ENCODE data around the gene ARHGEF12. TPM values are rescaled to one million over a fixed set of nuclear protein-coding genes. Genes with fewer than 3 reads are reported as not detected.

ARHGEF12 gene
- total and polyA plus RNA-seq, 10 of the 15 experiments (the other 5 are each of a cell fraction or from before 2014, with no cell fraction given) = 2.7 to 40.8 (median 20.9) TPM

GRCh38 chr11:120499088-120499487, 162.9 kb downstream of the ARHGEF12 start (continued):
- TF ChIP-seq E2F4 (IDR thresholded peaks at IDR 0.05; ENCODE audit: low read depth, low read length) = no peak
- TF ChIP-seq NRF1 (conservative IDR thresholded peaks at IDR 0.05; ENCODE audit: low read depth, low read length) = no peak
- TF ChIP-seq MEF2A (IDR thresholded peaks at IDR 0.05; ENCODE audit: insufficient read depth, low read depth, low read length) = 0 out of 2 replicates have a peak, but pooled peaks have one; percentile 8
- TF ChIP-seq SREBF1 (IDR thresholded peaks at IDR 0.05; ENCODE audit: low read length) = no peak
- no peak; the same call in 1 of the 2 replicates for TF ChIP-seq RUNX3 (IDR thresholded peaks at IDR 0.05; ENCODE audit: low read length)
- TF ChIP-seq IKZF2 (IDR thresholded peaks at IDR 0.05) = no peak
- TF ChIP-seq IRF5 (IDR thresholded peaks at IDR 0.05; ENCODE audit: borderline replicate concordance) = no peak
- no peak for TF ChIP-seq POLR2AphosphoS2 (IDR thresholded peaks at IDR 0.05; ENCODE audit: low read depth, low read length)
- TF ChIP-seq POU2F2 (IDR thresholded peaks at IDR 0.05; ENCODE audit: borderline replicate concordance, low read depth, low read length) = no peak

GRCh38 chr11:120499859-120500258, 163.6 kb downstream of the ARHGEF12 start:
- in situ Hi-C loops (cut with MboI) (no loop called here), intact Hi-C loops (cut with micrococcal nuclease; ENCODE audit: unreplicated experiment) (loop anchor here (5.0 kb wide), 1 partner anchor 163 kb away; the partner anchor contains the start of gene ARHGEF12)
- Histone ChIP-seq H3K4me2 (ENCODE audit: control insufficient read depth, insufficient read depth) (peak overlapping the region; percentile 55; the same call in 1 of the 2 replicates), H3K36me3 (ENCODE audit: control insufficient read depth in 2 of 2, insufficient read depth in 2 of 2, low read length in 1 of 2) (no peaks in the 10 kb centered on the region), H3K9me3 (replicated peaks; ENCODE audit: control insufficient read depth, insufficient read depth, low read length) (no peaks in the 10 kb centered on the region), H3K79me2 (ENCODE audit: control insufficient read depth, insufficient read depth, low read length) (no peaks in the 10 kb centered on the region), H4K20me1 (ENCODE audit: control insufficient read depth, insufficient read depth) (no peaks in the 10 kb centered on the region), H3K27ac (ENCODE audit: control insufficient read depth, insufficient read depth) (peak overlapping the region; percentile 63), H2AFZ (ENCODE audit: control insufficient read depth, low read depth, low read length) (no peak overlapping the region), H3K27me3 (replicated peaks in 1 of 2; ENCODE audit: control insufficient read depth in 2 of 2, insufficient read depth in 2 of 2, low read length in 1 of 2) (no peaks in the 10 kb centered on the region; a peak in 1 of 4 replicates), H3K4me3 (no peak overlapping the region), H3K9ac (ENCODE audit: control insufficient read depth, insufficient read depth, low read length) (no peak overlapping the region), H3K4me1 (ENCODE audit: control insufficient read depth, insufficient read depth, low read length) (peaks cover 20% of the 10 kb centered on the region)
- TF ChIP-seq EED (IDR thresholded peaks at IDR 0.05; ENCODE audit: low read depth) = 0 out of 2 replicates have a peak, but pooled peaks have one; percentile 27
- no peak for TF ChIP-seq IRF3 (IDR thresholded peaks at IDR 0.05)
- 0 out of 2 replicates have a peak, but pooled peaks have one; percentile 43 for TF ChIP-seq POLR2AphosphoS5 (IDR thresholded peaks at IDR 0.05; ENCODE audit: low read length)
- peak; percentile 30; the same call in 1 of the 2 replicates for TF ChIP-seq TCF12 (IDR thresholded peaks at IDR 0.05; ENCODE audit: low read depth, low read length)
- TF ChIP-seq NFXL1 (IDR thresholded peaks at IDR 0.05; ENCODE audit: borderline replicate concordance) = no peak
- no peak for TF ChIP-seq SMARCA5 (IDR thresholded peaks at IDR 0.05)
- ChIA-PET SMC1A (ENCODE audit: uncharacterized antibody, unreplicated experiment) (interaction anchor here (0.6 to 3.9 kb wide), 7 partner anchors 9 to 325 kb away, joined by 3 to 20 read pairs (median 5); partner anchors contain the start of gene TLCD5), RAD21 (ENCODE audit: unreplicated experiment) (interaction anchor here (1.2 to 2.0 kb wide), 2 partner anchors 11 to 185 kb away, joined by 4 to 5 read pairs; no protein-coding TSS in a partner anchor), POLR2A (interaction anchor here (1.0 kb wide), 1 partner anchor 151 kb away, joined by 3 read pairs; no protein-coding TSS in a partner anchor), CTCF (interaction anchor here (0.6 to 5.2 kb wide), 10 partner anchors 10 to 722 kb away, joined by 3 to 40 read pairs (median 3); partner anchors contain the start of genes ARHGEF12 and GRIK4)
- DNase-seq (ENCODE audit: low read depth, low spot score) = no peak
- ATAC-seq = peak; percentile 58
- FAIRE-seq = no peak
- 54% methylated on average over 5 of the region's 5 CpGs for WGBS (ENCODE audit: insufficient coverage, insufficient replicate concordance, low lambda C conversion rate, missing lambda C conversion rate)
- TSS peak; percentile 59 for BruUV-seq (replicated peaks)
